ENCODE data around the gene LGALS7B.

DNA sequence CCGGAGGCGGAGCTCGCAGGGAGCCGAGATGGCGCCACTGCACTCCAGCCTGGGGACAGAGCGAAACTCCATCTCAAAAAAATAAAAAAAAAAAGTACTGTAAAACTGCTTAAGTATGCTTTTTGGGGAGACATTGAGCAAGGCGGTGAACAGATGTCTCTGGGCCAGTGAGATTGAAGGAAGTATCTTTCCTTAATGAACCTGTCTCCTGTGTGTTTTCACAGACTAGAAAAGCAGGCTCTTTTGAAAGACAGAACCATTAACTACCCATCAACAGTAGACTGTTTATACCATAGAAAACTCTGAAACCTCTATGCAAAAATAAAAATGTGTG, 44.1 kb downstream of the LGALS7B start:
- TF ChIP-seq, protein P1, sequence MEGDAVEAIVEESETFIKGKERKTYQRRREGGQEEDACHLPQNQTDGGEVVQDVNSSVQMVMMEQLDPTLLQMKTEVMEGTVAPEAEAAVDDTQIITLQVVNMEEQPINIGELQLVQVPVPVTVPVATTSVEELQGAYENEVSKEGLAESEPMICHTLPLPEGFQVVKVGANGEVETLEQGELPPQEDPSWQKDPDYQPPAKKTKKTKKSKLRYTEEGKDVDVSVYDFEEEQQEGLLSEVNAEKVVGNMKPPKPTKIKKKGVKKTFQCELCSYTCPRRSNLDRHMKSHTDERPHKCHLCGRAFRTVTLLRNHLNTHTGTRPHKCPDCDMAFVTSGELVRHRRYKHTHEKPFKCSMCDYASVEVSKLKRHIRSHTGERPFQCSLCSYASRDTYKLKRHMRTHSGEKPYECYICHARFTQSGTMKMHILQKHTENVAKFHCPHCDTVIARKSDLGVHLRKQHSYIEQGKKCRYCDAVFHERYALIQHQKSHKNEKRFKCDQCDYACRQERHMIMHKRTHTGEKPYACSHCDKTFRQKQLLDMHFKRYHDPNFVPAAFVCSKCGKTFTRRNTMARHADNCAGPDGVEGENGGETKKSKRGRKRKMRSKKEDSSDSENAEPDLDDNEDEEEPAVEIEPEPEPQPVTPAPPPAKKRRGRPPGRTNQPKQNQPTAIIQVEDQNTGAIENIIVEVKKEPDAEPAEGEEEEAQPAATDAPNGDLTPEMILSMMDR (IDR thresholded peaks at IDR 0.05), result no peak
- TF ChIP-seq POLR2AphosphoS5 (IDR thresholded peaks at IDR 0.05; ENCODE audit: low read depth, low read length) (no peak), SIN3A (IDR thresholded peaks at IDR 0.05; ENCODE audit: borderline replicate concordance, insufficient read depth, low read depth, low read length) (no peak)
- TF ChIP-seq, protein P2, sequence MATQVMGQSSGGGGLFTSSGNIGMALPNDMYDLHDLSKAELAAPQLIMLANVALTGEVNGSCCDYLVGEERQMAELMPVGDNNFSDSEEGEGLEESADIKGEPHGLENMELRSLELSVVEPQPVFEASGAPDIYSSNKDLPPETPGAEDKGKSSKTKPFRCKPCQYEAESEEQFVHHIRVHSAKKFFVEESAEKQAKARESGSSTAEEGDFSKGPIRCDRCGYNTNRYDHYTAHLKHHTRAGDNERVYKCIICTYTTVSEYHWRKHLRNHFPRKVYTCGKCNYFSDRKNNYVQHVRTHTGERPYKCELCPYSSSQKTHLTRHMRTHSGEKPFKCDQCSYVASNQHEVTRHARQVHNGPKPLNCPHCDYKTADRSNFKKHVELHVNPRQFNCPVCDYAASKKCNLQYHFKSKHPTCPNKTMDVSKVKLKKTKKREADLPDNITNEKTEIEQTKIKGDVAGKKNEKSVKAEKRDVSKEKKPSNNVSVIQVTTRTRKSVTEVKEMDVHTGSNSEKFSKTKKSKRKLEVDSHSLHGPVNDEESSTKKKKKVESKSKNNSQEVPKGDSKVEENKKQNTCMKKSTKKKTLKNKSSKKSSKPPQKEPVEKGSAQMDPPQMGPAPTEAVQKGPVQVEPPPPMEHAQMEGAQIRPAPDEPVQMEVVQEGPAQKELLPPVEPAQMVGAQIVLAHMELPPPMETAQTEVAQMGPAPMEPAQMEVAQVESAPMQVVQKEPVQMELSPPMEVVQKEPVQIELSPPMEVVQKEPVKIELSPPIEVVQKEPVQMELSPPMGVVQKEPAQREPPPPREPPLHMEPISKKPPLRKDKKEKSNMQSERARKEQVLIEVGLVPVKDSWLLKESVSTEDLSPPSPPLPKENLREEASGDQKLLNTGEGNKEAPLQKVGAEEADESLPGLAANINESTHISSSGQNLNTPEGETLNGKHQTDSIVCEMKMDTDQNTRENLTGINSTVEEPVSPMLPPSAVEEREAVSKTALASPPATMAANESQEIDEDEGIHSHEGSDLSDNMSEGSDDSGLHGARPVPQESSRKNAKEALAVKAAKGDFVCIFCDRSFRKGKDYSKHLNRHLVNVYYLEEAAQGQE (IDR thresholded peaks at IDR 0.05; ENCODE audit: insufficient read depth in 1 of 2, low read depth in 2 of 2, low read length in 1 of 2), result no peak

All from Panc1 (cell line).